H9 (cell line): Measurements from ENCODE around the gene LEF1. TPM values are rescaled to one million over a fixed set of nuclear protein-coding genes. Genes with fewer than 3 reads are reported as not detected.

Experiments
- DNase-seq: peaks from one replicate; pipeline ENCODE4 v3.0.0-alpha.2; 2017
- H2AFZ ChIP-seq: one replicate; pipeline ENCODE4 v1.6.1; 2013; ENCODE audit warnings: mild to moderate bottlenecking, low read length, control low read depth, moderate library complexity
- H2AK5ac ChIP-seq: 2 replicates; pipeline ENCODE4 v1.6.1; 2013; ENCODE audit warnings: low read length, control low read depth, mixed read lengths; ENCODE audit not compliant: insufficient read length
- H2BK120ac ChIP-seq: one replicate; pipeline ENCODE4 v1.6.1; 2013; ENCODE audit warnings: low read depth, mild to moderate bottlenecking, low read length, control low read depth, inconsistent platforms; ENCODE audit not compliant: poor library complexity, severe bottlenecking
- H2BK12ac ChIP-seq: 2 replicates; pipeline ENCODE4 v1.6.1; 2013; ENCODE audit warnings: low read length, control low read depth, mixed read lengths, low read depth; ENCODE audit not compliant: insufficient read length
- H2BK15ac ChIP-seq: 2 replicates; pipeline ENCODE4 v1.6.1; 2013; ENCODE audit warnings: low read depth, low read length, control low read depth
- H2BK20ac ChIP-seq: one replicate; pipeline ENCODE4 v1.6.1; 2013; ENCODE audit warnings: low read depth, mild to moderate bottlenecking, low read length, control low read depth, inconsistent platforms; ENCODE audit not compliant: poor library complexity, severe bottlenecking
- H2BK5ac ChIP-seq: 2 replicates; pipeline ENCODE4 v1.6.1; 2013; ENCODE audit warnings: low read length, control low read depth, mixed read lengths; ENCODE audit not compliant: insufficient read length
- H3K14ac ChIP-seq: 2 replicates; pipeline ENCODE4 v1.6.1; 2013; ENCODE audit warnings: low read length, control low read depth; ENCODE audit not compliant: insufficient read depth
- H3K18ac ChIP-seq: 2 replicates; pipeline ENCODE4 v1.6.1; 2013; ENCODE audit warnings: low read depth, mild to moderate bottlenecking, mixed read lengths, low read length, control low read depth; ENCODE audit not compliant: insufficient read length
- H3K23ac ChIP-seq: 2 replicates; pipeline ENCODE4 v1.6.1; 2013; ENCODE audit warnings: low read length, control low read depth, mixed read lengths, low read depth; ENCODE audit not compliant: insufficient read length
- H3K23me2 ChIP-seq: 2 replicates; pipeline ENCODE4 v1.6.1; 2013; ENCODE audit warnings: low read depth, mild to moderate bottlenecking, mixed read lengths, low read length, control low read depth; ENCODE audit not compliant: insufficient read length, poor library complexity, severe bottlenecking
- H3K27ac ChIP-seq: 2 replicates; pipeline ENCODE4 v1.5.1; 2013; ENCODE audit warnings: low read length, control low read depth, mixed read lengths, low read depth; ENCODE audit not compliant: insufficient read length
- H3K27me3 ChIP-seq: 2 replicates; pipeline ENCODE4 v1.6.1; 2013; ENCODE audit warnings: low read length, control low read depth, inconsistent platforms; ENCODE audit not compliant: insufficient read depth
- H3K4ac ChIP-seq: 2 replicates; pipeline ENCODE4 v1.6.1; 2013; ENCODE audit warnings: low read depth, mild to moderate bottlenecking, control low read depth, inconsistent platforms, low read length, moderate library complexity
- H3K4me1 ChIP-seq: 2 replicates; pipeline ENCODE4 v1.6.1; 2013; ENCODE audit warnings: low read length, control low read depth, inconsistent platforms; ENCODE audit not compliant: insufficient read depth
- H3K4me2 ChIP-seq: 2 replicates; pipeline ENCODE4 v1.6.1; 2013; ENCODE audit warnings: low read length, control low read depth, mixed read lengths; ENCODE audit not compliant: insufficient read length, insufficient read depth
- H3K56ac ChIP-seq: 2 replicates; pipeline ENCODE4 v1.6.1; 2013; ENCODE audit warnings: low read depth, mild to moderate bottlenecking, mixed read lengths, low read length, control low read depth; ENCODE audit not compliant: insufficient read length
- H3K79me1 ChIP-seq: 2 replicates; pipeline ENCODE4 v1.6.1; 2013; ENCODE audit warnings: low read depth, mild to moderate bottlenecking, moderate library complexity, low read length, control low read depth, inconsistent platforms; ENCODE audit not compliant: insufficient read depth, poor library complexity, severe bottlenecking
- H3K79me2 ChIP-seq: 2 replicates; pipeline ENCODE4 v1.6.1; 2013; ENCODE audit warnings: low read length, control low read depth, inconsistent platforms; ENCODE audit not compliant: insufficient read depth
- H3K9ac ChIP-seq: 2 replicates; pipeline ENCODE4 v1.6.1; 2013; ENCODE audit warnings: low read length, control low read depth, mixed read lengths; ENCODE audit not compliant: insufficient read length; ENCODE audit errors: extremely low read depth
- H3K9me3 ChIP-seq: one replicate; pipeline ENCODE4 v1.6.1; 2013; ENCODE audit warnings: low read depth, low read length, inconsistent platforms; ENCODE audit not compliant: control insufficient read depth
- H3T11ph ChIP-seq: one replicate; pipeline ENCODE4 v1.6.1; 2013; ENCODE audit warnings: mild to moderate bottlenecking, low read length, control low read depth, inconsistent platforms
- H4K20me1 ChIP-seq: one replicate; pipeline ENCODE4 v1.6.1; 2013; ENCODE audit not compliant: control insufficient read depth, insufficient read length, insufficient read depth
- H4K5ac ChIP-seq: 2 replicates; pipeline ENCODE4 v1.6.1; 2013; ENCODE audit warnings: low read depth, mild to moderate bottlenecking, mixed read lengths, low read length, control low read depth; ENCODE audit not compliant: insufficient read length
- H4K8ac ChIP-seq: replicated peaks from 2 replicates; pipeline ENCODE4 v1.6.1; 2013; ENCODE audit warnings: low read length, control low read depth, mixed read lengths, low read depth; ENCODE audit not compliant: insufficient read length
- H4K91ac ChIP-seq: 2 replicates; pipeline ENCODE4 v1.6.1; 2013; ENCODE audit warnings: low read depth, mild to moderate bottlenecking, moderate library complexity, mixed read lengths, low read length, control low read depth; ENCODE audit not compliant: insufficient read length
- H3K27ac Mint-ChIP-seq, 3 experiments: 2 replicates in 2 of 3; 3 replicates in 1 of 3; pipeline ENCODE4 v1.8.0; 2020 to 2021; ENCODE audit warnings: mixed read lengths in 3 of 3, mild to moderate bottlenecking in 1 of 3, moderate library complexity in 1 of 3
- H3K27me3 Mint-ChIP-seq: 2 replicates; pipeline ENCODE4 v1.8.0; 2021; ENCODE audit warnings: low read depth, mild to moderate bottlenecking, moderate library complexity, mixed read lengths
- H3K36me3 Mint-ChIP-seq, 3 experiments: 2 replicates in 2 of 3; 3 replicates in 1 of 3; pipeline ENCODE4 v1.8.0; 2020 to 2021; ENCODE audit warnings: low read depth in 3 of 3, mixed read lengths in 3 of 3; ENCODE audit not compliant: insufficient read depth in 1 of 3
- H3K4me1 Mint-ChIP-seq, 2 experiments: 2 replicates each; pipeline ENCODE4 v1.8.0; 2020; ENCODE audit warnings: mixed read lengths in 2 of 2
- H3K4me3 Mint-ChIP-seq, 2 experiments: 2 replicates in 1 of 2; 3 replicates in 1 of 2; pipeline ENCODE4 v1.8.0; 2020 to 2021; ENCODE audit warnings: mild to moderate bottlenecking in 2 of 2, mixed read lengths in 2 of 2, moderate library complexity in 1 of 2
- H3K9me3 Mint-ChIP-seq, 2 experiments: 2 replicates in 1 of 2; 3 replicates in 1 of 2; pipeline ENCODE4 v1.8.0; 2020; ENCODE audit warnings: mild to moderate bottlenecking in 2 of 2, mixed read lengths in 2 of 2, moderate library complexity in 1 of 2
- WGBS: extraction: QIAGEN DNeasy Blood & Tissue Kit; methylation state at CpG from one replicate; pipeline ENCODE4 v1.1.7; 2013; ENCODE audit warnings: missing lambda C conversion rate, low lambda C conversion rate, mixed read lengths; ENCODE audit not compliant: insufficient read length; ENCODE audit errors: extremely low coverage; 5-methylcytosine and 5-hydroxymethylcytosine counted together
- total RNA-seq: library from RNA; stranded (reverse); gene quantifications from 2 replicates; pipeline ENCODE4 v1.2.1, GENCODE V29; 2021
- TF ChIP-seq, protein P1 (sequence below): fragments of 200-600 bp; sonication (generic); conservative IDR thresholded peaks from 3 replicates; pipeline ENCODE4 v1.8.0; 2021; ENCODE audit warnings: antibody characterized with exemption, mild to moderate bottlenecking

The LEF1 gene
- total RNA-seq, 1 experiment from 2014 or later: 2.5 TPM

DNA sequence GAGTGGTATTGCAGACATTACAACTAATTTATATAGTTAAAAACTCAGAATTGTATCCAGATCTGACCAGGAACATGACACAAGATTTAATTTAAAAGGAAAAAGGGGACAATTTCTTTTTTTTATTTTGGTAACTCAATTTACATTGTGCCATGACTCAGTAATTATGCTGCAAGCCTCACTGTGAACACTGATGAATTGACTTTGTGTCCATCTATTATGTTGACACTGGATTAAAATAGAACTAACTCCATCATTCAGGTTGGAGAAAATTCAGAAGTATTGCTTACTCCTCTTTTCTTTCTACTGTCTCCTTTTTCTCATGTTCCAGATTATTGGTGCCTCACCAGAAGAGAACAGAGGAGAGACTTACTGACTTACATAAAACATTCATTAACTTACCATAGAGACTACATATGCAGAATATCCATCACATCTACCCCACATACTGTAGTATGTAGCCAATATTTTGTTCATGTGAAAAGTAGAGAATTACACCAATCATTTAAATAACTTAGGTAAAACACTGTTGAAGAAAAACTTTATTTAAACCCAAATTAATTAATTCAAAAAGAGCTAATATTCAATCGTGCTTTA, 15.8 kb upstream of the LEF1 start:
- Histone ChIP-seq H3K4me2 (no peak overlapping the region), H2BK12ac (no peak overlapping the region), H3K9ac (no peak overlapping the region), H4K5ac (no peak overlapping the region), H3K14ac (no peak overlapping the region), H3K4me1 (no peaks in the 10 kb centered on the region), H2BK15ac (no peak overlapping the region), H3K56ac (no peak overlapping the region), H3K27me3 (no peaks in the 10 kb centered on the region), H2AK5ac (no peak overlapping the region), H3K4ac (no peak overlapping the region), H3K9me3 (no peaks in the 10 kb centered on the region), H2BK20ac (no peak overlapping the region), H3T11ph (no peak overlapping the region), H4K20me1 (no peaks in the 10 kb centered on the region), H3K27ac (no peak overlapping the region), H2AFZ (no peak overlapping the region), H4K8ac (no peak overlapping the region), H4K91ac (no peak overlapping the region), H3K79me1 (no peaks in the 10 kb centered on the region), H3K23ac (no peak overlapping the region), H3K18ac (no peak overlapping the region), H3K79me2 (no peaks in the 10 kb centered on the region), H2BK5ac (no peak overlapping the region), H3K23me2 (no peaks in the 10 kb centered on the region), H2BK120ac (no peak overlapping the region)
- Mint-ChIP-seq H3K4me1 (peaks cover 11 to 17% of the 10 kb centered on the region in 2 experiments), H3K9me3 (no peaks in the 10 kb centered on the region), H3K27me3 (peaks cover 91% of the 10 kb centered on the region), H3K36me3 (no peaks in the 10 kb centered on the region), H3K27ac (no peak overlapping the region), H3K4me3 (no peak overlapping the region)
- TF ChIP-seq, protein P1, sequence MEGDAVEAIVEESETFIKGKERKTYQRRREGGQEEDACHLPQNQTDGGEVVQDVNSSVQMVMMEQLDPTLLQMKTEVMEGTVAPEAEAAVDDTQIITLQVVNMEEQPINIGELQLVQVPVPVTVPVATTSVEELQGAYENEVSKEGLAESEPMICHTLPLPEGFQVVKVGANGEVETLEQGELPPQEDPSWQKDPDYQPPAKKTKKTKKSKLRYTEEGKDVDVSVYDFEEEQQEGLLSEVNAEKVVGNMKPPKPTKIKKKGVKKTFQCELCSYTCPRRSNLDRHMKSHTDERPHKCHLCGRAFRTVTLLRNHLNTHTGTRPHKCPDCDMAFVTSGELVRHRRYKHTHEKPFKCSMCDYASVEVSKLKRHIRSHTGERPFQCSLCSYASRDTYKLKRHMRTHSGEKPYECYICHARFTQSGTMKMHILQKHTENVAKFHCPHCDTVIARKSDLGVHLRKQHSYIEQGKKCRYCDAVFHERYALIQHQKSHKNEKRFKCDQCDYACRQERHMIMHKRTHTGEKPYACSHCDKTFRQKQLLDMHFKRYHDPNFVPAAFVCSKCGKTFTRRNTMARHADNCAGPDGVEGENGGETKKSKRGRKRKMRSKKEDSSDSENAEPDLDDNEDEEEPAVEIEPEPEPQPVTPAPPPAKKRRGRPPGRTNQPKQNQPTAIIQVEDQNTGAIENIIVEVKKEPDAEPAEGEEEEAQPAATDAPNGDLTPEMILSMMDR: no peak
- WGBS: no CpG with 5 or more reads among the region's 1 CpG
- DNase-seq: no peak
